Tibial artery (tissue), 4 donors: Measurements from ENCODE around the gene EMID1.

Experiments used
- DNase-seq, 2 donors: peaks; one replicate each; pipeline ENCODE4 v3.0.0-alpha.2; 2019
- H3K27ac ChIP-seq, 2 donors: fragments of 200-600 bp; sonication (generic) in 1 of 2; 1 replicate in 1 of 2; 2 replicates in 1 of 2; pipeline ENCODE4 v1.5.1; 2018 to 2019; ENCODE audit warnings: mild to moderate bottlenecking in 1 of 2
- H3K27me3 ChIP-seq, 2 donors: fragments of 200-600 bp; sonication (generic) in 1 of 2; one replicate each; pipeline versions ENCODE4 v1.5.1 to v1.6.0; 2016 to 2019
- H3K36me3 ChIP-seq, 3 donors: fragments of 200-600 bp; sonication (generic) in 2 of 3; one replicate each; pipeline ENCODE4 v1.5.1; 2016 to 2019; ENCODE audit warnings: mild to moderate bottlenecking in 2 of 3
- H3K4me1 ChIP-seq, 4 donors: fragments of 200-600 bp; sonication (generic) in 2 of 4; 1 replicate in 3 of 4; 2 replicates in 1 of 4; pipeline ENCODE4 v1.5.1; 2016 to 2019
- H3K4me3 ChIP-seq, 2 donors: fragments of 200-600 bp; sonication (generic) in 1 of 2; 1 replicate in 1 of 2; 2 replicates in 1 of 2; pipeline ENCODE4 v1.5.1; 2018 to 2019; ENCODE audit warnings: mild to moderate bottlenecking in 2 of 2
- H3K9me3 ChIP-seq, 3 donors: fragments of 200-600 bp; sonication (generic) in 1 of 3; one replicate each; pipeline ENCODE4 v1.5.1; 2016 to 2019
- intact Hi-C: fragments of 100-400 bp; cut with DNase I; formaldehyde crosslinking; loops from one replicate; pipeline ENCODE4 v1.15.0; 2023; ENCODE audit warnings: low total_unique reads
- TF ChIP-seq, protein P1 (sequence below), 2 experiments: fragments of 200-600 bp in 1 of 2; fragments of 450-650 bp in 1 of 2; IDR thresholded peaks; one replicate each; pipeline ENCODE4 v1.5.1; 2017 to 2019; ENCODE audit warnings: antibody characterized with exemption in 2 of 2, mild to moderate bottlenecking in 1 of 2, moderate library complexity in 1 of 2

The EMID1 gene

GRCh38 chr22:29308148-29308790 lies 102.6 kb downstream of the EMID1 start:
- H3K4me1 ChIP-seq: peaks cover 7 to 56% (median 52%) of the 10 kb centered on the region in 4 donors
- no peaks in the 10 kb centered on the region for H3K9me3 ChIP-seq
- H3K36me3 ChIP-seq: no peaks in the 10 kb centered on the region
- intact Hi-C loops: loop anchor here (5.0 kb wide), 2 partner anchors 41 to 79 kb away; partner anchors contain the start of genes AP1B1, EWSR1 and RHBDD3
- peaks cover 0 to 4% of the 10 kb centered on the region in 2 donors for H3K27me3 ChIP-seq
- peak; percentile 23 to 68 for DNase-seq
- TF ChIP-seq, protein P1, sequence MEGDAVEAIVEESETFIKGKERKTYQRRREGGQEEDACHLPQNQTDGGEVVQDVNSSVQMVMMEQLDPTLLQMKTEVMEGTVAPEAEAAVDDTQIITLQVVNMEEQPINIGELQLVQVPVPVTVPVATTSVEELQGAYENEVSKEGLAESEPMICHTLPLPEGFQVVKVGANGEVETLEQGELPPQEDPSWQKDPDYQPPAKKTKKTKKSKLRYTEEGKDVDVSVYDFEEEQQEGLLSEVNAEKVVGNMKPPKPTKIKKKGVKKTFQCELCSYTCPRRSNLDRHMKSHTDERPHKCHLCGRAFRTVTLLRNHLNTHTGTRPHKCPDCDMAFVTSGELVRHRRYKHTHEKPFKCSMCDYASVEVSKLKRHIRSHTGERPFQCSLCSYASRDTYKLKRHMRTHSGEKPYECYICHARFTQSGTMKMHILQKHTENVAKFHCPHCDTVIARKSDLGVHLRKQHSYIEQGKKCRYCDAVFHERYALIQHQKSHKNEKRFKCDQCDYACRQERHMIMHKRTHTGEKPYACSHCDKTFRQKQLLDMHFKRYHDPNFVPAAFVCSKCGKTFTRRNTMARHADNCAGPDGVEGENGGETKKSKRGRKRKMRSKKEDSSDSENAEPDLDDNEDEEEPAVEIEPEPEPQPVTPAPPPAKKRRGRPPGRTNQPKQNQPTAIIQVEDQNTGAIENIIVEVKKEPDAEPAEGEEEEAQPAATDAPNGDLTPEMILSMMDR (IDR thresholded peaks at IDR 0.05): no peak
- H3K27ac ChIP-seq: peak overlapping the region; percentile 89 to 91
- peak overlapping the region; percentile 93 to 96 for H3K4me3 ChIP-seq

GRCh38 chr22:29308791-29309262 lies 103.1 kb downstream of the EMID1 start:
- Histone ChIP-seq H3K4me3 (peak overlapping the region; percentile 93 to 96), H3K27me3 (peaks cover 0 to 10% of the 10 kb centered on the region in 2 donors), H3K9me3 (no peaks in the 10 kb centered on the region), H3K27ac (peak overlapping the region; percentile 89 to 91), H3K4me1 (peaks cover 7 to 59% (median 56%) of the 10 kb centered on the region in 4 donors), H3K36me3 (no peaks in the 10 kb centered on the region)
- intact Hi-C loops: loop anchor here (5.0 kb wide), 2 partner anchors 42 to 78 kb away; partner anchors contain the start of genes AP1B1, EWSR1 and RHBDD3
- TF ChIP-seq, protein P1 (IDR thresholded peaks at IDR 0.05): no peak
- DNase-seq: peak in 1 of 2 donors; percentile 70
